Urothelium cell line (cell line): ENCODE data around the gene BAIAP2L1.
"Not testable (repeated sequence)": the region's sequence is repeated elsewhere in the genome, so short reads cannot be mapped to it uniquely, and the experiment has no call there.

Experiments used
- DNase-seq: peaks from one replicate; pipeline ENCODE4 v3.0.0; 2011; ENCODE audit warnings: low spot score, mixed read lengths
- FAIRE-seq: peaks from 2 replicates; lab custom pipeline; 2011; peaks lifted over from hg19 to GRCh38; lab: Jason Lieb, UNC

BAIAP2L1 gene

GRCh38 chr7:98399462-98399861 is 1.4 kb downstream of the BAIAP2L1 start:
- DNase-seq (no peak), FAIRE-seq (no peak)

DNA sequence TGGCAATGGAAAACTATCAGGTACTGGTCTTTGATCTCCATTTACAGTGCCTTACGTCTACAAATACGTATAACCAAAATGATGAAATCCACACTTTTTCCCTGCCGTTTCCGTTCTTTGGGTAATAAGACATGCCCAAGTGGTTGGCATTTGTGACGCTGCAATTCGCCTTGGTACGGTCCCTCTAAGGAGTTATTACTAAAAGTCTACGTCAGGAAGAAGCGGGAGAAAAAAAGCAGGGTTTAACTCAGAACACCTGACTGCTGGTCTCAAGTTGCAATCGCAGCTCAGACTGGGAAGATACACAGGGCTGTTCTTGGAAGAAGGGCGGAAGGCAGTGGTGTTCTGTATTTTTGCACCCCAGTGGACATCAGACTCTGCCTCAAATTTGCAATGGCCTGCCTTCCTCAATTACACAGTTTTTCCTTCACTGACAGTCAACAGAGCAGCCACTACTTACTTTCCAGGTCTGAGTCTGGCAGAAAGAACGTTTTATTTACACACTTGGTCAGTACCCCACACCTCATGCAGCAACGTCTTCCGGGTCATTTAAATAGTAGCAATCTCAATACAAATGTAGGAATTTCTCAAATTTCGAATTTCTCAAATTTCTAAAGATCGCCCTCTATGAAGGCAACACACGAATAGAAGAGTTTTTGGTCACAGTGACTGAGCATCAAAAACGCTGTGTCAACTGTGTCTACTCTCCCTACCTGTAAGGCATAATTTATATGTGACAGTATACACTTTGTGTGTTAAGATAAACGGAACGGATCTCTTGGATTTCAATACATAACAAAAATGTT is 2.1 kb downstream of the BAIAP2L1 start:
- DNase-seq, result no peak
- FAIRE-seq, result peak; percentile 46

DNA sequence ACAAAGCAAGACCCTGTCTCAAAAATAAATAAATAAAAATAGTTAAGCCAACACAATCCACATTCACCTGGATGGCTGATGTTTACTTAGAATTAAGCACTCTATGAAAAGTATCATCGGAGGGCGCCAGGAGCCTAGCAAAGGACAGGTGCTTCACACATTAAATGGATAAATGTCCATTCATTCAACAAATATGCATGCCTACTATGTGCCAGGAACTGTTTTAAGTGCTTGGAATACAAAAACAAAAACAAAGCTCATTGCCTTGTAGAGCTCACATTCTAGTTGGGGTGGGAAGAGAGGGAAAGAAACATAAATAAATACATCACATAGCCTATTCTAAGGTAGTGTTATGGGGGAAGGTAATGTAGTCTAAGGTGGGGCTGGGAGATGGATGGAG is 4.1 kb downstream of the BAIAP2L1 start:
- no peak for DNase-seq
- FAIRE-seq, result no peak

DNA sequence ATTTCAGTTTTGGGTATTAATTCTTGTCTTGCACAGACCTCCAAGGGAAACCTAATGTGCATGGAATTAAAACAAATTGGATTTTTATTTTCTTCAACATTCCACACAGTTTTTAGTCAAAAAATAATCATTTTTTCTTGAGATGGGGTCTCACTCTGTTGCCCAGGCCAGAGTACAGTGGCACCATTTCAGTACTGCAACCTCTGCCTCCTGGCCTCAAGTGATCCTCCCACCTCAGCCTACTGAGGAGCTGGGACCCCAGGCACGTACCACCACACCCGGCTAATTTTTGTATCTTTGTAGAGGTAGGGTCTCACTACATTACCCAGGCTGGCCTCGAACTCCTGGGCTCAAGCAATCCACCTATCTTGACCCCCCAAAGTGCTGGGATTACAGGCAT is 4.9 kb downstream of the BAIAP2L1 start:
- no peak for FAIRE-seq

GRCh38 chr7:98395481-98395880 is 5.4 kb downstream of the BAIAP2L1 start:
- no peak for DNase-seq
- no peak for FAIRE-seq

More for the DNA sequence above, 4.9 kb downstream of the BAIAP2L1 start:
- no peak for DNase-seq

GRCh38 chr7:98394377-98394836 is 6.5 kb downstream of the BAIAP2L1 start:
- FAIRE-seq (no peak), DNase-seq (peak; percentile 55)

DNA sequence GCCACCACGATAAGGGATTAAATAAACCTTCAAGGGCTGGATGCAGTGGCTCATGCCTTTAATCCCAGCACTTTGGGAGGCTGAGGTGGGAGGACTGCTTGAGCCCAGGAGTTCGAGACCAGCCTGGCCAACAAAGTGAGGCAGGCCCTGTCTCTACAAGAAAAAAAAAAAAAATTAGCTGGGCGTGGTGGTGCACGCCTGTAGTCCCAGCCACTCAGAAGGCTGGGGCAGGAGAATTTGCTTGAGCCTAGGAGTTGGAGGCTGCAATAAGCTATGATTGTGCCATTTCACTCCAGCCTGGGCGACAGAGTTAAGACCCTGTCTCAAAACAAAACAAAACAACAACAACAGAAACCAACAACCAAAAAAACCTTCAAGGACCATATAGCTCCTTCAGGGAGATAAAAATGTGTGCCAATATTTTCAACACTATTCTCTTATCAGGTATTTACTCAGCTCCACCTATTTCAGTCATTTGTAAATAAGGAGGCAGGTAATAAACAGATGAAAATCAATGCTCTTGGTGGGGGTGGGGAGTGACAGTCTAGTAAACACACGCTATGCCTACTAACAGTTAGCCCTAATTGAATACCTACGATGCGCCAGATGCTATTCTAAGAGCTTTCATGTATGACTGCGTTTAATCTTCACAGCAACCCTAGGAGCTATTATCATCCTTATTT is 13.2 kb downstream of the BAIAP2L1 start:
- DNase-seq (no peak), FAIRE-seq (no peak)

DNA sequence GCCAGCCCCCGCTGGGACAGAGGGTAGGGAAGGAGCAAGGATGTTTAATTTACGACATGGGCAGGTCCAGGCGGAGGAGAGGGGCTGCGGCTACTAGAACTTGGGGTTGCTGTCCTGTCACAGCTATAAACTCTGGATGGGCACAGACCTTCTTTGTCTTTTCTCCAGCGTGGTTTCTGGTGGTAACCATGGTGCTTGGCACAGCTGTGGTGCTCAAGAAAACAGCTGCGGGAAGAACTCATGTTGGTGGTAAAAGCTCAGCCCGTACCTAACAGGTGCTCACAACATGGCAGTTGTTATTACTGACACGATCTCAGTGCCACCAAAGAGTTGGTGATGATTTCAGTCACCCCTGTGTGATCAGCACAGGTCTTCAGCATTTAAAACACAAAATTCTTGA is 13.8 kb downstream of the BAIAP2L1 start:
- DNase-seq, result no peak
- no peak for FAIRE-seq

GRCh38 chr7:98385532-98385931 is 15.4 kb downstream of the BAIAP2L1 start:
- DNase-seq, FAIRE-seq: not testable (repeated sequence)

GRCh38 chr7:98378210-98378819 is 22.6 kb downstream of the BAIAP2L1 start:
- FAIRE-seq (no peak), DNase-seq (no peak)

DNA sequence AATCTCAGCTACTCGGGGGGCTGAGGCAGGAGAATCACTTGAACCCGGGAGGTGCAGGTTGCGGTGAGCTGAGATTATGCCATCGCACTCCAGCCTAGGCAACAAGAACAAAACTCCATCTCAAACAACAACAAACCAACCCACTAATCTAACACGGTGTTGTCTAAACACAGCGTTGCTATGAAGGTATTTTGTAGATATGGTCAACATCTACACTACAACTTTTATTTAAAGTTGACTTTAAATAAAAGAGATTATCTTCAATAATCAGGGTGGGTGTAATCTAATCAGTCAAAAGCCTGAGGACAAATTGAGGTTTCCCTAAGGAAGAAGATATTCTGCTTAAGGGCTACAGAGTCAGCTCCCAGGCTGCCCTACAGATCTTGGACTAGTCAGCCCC is 24.2 kb downstream of the BAIAP2L1 start:
- no peak for FAIRE-seq
- no peak for DNase-seq

DNA sequence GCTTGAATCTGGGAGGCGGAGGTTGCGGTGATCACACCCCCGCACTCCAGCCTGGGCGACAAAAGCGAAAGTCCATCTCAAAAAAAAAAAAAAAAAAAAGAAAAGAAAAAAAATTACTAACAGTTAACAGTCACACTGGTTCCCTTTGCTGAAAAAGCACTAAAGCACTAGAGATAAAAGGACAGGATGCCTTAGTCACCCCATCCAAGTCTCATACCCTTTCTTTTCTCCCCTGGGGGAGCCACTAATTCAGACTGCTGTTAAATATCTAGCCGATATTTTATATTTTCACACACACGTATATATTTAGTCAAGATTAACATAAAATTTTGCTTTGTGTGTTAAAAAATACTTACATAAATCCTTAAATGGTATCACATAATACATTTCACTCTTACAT is 25.2 kb downstream of the BAIAP2L1 start:
- FAIRE-seq, result no peak
- DNase-seq, result no peak

DNA sequence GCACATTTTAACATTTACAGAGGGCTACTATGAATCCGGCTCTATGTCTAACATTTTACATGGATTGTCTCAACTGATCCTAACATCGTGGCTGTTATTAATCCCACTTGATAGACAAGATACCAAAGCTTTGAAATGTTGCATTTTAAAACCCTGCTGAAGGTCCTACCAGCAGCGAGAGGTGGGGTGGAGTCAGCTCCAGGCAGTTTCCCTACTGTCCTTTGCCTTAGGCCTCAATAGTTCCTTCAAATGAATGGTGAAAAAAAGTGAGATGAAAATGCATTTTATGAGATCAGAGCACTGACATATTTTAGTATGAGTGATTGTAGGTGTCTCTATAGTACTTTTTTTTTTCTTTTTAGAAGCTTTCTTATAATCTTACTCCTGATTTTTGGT is 26.6 kb downstream of the BAIAP2L1 start:
- FAIRE-seq, result no peak

DNA sequence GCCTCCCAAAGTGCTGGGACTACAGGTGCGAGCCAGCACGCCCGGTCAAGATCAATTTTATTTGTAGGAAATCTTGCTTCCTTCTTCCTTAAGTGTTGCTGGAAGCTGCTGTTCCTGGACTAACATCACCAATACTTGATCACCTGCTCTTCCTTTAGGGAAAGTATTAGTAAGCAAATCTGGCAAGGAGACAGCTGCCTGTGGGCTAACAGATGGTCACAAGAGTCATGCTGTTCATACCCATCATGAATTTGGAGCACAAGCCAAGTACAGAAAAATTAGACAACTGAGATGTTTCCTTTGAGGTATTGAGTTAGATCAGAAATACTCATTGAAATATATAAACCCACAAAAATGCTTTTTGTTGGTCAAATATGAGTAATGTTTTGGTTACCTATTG is 27.9 kb downstream of the BAIAP2L1 start:
- peak; percentile 59 for DNase-seq
- no peak for FAIRE-seq

More for the DNA sequence above, 26.6 kb downstream of the BAIAP2L1 start:
- DNase-seq, result no peak

GRCh38 chr7:98369726-98370125 is 31.2 kb downstream of the BAIAP2L1 start:
- FAIRE-seq (no peak), DNase-seq (no peak)

DNA sequence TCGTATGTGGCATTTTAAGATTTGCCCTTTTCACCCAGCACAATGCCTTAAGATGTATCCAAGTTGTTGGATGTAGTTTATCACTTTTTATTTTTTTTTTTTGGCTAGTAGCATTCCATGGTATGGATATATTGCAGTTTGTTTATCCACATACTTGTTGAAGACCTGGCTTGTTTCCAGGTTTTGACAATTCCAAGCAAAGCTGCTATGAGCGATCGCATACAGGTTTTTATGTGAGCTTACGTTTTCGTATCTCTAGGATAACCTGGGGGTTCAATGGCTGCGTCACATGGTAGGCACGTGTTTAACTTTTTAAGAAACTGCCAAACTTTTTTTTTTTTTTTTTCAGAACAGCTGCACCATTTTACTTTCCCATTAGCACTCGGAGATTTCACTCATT is 32.2 kb downstream of the BAIAP2L1 start:
- no peak for FAIRE-seq
- DNase-seq, result no peak

GRCh38 chr7:98366562-98366938 is 34.3 kb downstream of the BAIAP2L1 start:
- DNase-seq (no peak), FAIRE-seq (no peak)

DNA sequence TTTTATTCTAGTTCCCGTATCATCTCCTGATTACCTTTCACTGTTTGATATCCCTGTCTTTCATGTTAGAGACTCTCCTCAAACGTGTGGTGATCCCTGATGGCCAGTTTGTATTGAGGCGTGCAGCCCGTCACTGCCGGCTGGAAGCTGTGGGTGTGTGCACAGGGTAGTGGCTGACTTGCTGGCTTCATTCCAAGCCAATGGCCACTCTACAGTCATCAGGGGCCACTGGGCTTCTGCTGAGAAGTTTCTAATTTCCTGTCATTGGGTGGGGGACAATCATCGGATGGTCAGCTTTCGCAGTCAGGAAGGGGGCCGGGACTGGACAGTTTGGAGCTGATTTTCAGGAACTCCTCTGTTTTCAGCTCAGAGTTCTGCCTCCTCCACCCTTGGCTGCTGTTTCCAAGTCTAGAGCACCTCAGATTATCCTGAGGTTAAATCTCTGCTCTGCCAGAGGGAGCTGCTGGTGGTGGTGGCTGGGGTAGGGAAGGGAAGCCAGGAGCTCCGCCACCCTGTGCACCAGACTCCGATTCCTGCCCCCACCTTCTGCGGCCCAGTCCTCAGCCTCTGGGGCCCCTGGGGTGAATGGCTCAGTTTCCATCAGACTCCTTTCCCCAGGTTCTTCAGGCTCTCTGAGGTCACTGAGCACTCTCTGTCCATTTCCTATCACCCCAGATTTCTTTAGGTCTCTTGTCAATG is 34.9 kb downstream of the BAIAP2L1 start:
- FAIRE-seq, result no peak

DNA sequence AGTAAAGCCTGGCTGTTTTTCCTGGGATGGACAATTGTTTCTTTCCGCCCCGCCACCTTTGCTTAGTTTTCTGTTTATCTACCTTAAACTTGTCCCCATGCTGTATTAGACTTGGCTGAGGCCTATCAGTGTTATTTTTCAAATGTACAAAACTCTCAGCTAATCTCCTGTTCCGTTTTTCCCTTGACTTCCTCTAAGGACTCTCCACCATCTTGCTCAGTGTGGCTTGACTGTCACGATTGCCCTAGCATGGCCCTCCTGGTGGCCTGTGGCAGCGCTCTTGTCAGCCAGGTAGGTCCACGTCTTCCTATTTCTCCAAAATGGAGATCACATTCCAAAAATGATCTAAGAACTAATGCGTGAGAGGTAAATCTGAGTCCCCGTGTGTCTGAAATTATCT is 36.7 kb downstream of the BAIAP2L1 start:
- FAIRE-seq, result no peak
- no peak for DNase-seq

More for the DNA sequence above, 34.9 kb downstream of the BAIAP2L1 start:
- DNase-seq, result no peak

GRCh38 chr7:98362517-98362916 is 38.4 kb downstream of the BAIAP2L1 start:
- no peak for DNase-seq

More at GRCh38 chr7:98362517-98362916, 38.4 kb downstream of the BAIAP2L1 start:
- no peak for FAIRE-seq
